Esophagus muscularis mucosa (tissue), 4 donors: ENCODE measurements around the gene IL32. TPM values are rescaled to one million over a fixed set of nuclear protein-coding genes. Genes with fewer than 3 reads are reported as not detected.

Source experiments
- DNase-seq: peaks from one replicate; pipeline ENCODE4 v3.0.0-alpha.2; 2017; ENCODE audit errors: extremely low spot score
- H3K27ac ChIP-seq, 4 donors: fragments of 200-600 bp; sonication (generic); replicated peaks in 1 of 4; 1 replicate in 3 of 4; 2 replicates in 1 of 4; pipeline ENCODE4 v1.5.1; 2016 to 2019; ENCODE audit warnings: mild to moderate bottlenecking in 1 of 4
- H3K27me3 ChIP-seq, 4 donors: fragments of 200-600 bp; sonication (generic); one replicate each; pipeline versions ENCODE4 v1.5.1 to v1.6.0; 2016 to 2019
- H3K36me3 ChIP-seq, 4 donors: fragments of 200-600 bp; sonication (generic); one replicate each; pipeline ENCODE4 v1.5.1; 2016 to 2019
- H3K4me1 ChIP-seq, 4 donors: fragments of 200-600 bp; sonication (generic); one replicate each; pipeline ENCODE4 v1.5.1; 2016 to 2019
- H3K4me3 ChIP-seq, 4 donors: fragments of 200-600 bp; sonication (generic); 1 replicate in 2 of 4; 2 replicates in 2 of 4; pipeline ENCODE4 v1.5.1; 2016 to 2019; ENCODE audit warnings: mild to moderate bottlenecking in 4 of 4, moderate library complexity in 1 of 4
- H3K9me3 ChIP-seq, 4 donors: fragments of 200-600 bp; sonication (generic); 1 replicate in 3 of 4; 2 replicates in 1 of 4; pipeline ENCODE4 v1.5.1; 2016 to 2019
- EP300 ChIP-seq: sonication (generic); formaldehyde crosslinking; IDR thresholded peaks from one replicate; pipeline ENCODE4 v1.6.1; 2017; ENCODE audit warnings: antibody characterized with exemption
- POLR2A ChIP-seq: fragments of 450-650 bp; IDR thresholded peaks from one replicate; pipeline ENCODE4 v1.6.1; 2017; ENCODE audit warnings: antibody characterized with exemption, moderate library complexity, mild to moderate bottlenecking, low read depth
- POLR2AphosphoS5 ChIP-seq, 2 donors: sonication (generic); formaldehyde crosslinking; IDR thresholded peaks; one replicate each; pipeline ENCODE4 v1.6.1; 2017; ENCODE audit warnings: antibody characterized with exemption in 2 of 2
- WGBS: methylation state at CpG from one replicate; pipeline ENCODE4 v1.1.5; 2018; 5-methylcytosine and 5-hydroxymethylcytosine counted together
- intact Hi-C: fragments of 100-400 bp; cut with DNase I; formaldehyde crosslinking; loops from one replicate; pipeline ENCODE4 v1.15.1; 2023
- total RNA-seq, 4 donors: library from RNA; depleted of rRNA; stranded (reverse); fragments of >200 nt; gene quantifications; one replicate each; pipeline versions ENCODE4 v1.1.0 to v1.2.1, GENCODE V29; 2016
- TF ChIP-seq, protein P1 (sequence below), 3 experiments: fragments of 200-600 bp in 2 of 3; fragments of 450-650 bp in 1 of 3; sonication (generic) in 2 of 3; IDR thresholded peaks; one replicate each; pipeline ENCODE4 v1.5.1; 2017 to 2019; ENCODE audit warnings: antibody characterized with exemption in 3 of 3, mild to moderate bottlenecking in 2 of 3, moderate library complexity in 1 of 3

IL32 gene
- total RNA-seq, 4 donors from 2014 or later = 13.7 to 40.8 (median 31.2) TPM

DNA sequence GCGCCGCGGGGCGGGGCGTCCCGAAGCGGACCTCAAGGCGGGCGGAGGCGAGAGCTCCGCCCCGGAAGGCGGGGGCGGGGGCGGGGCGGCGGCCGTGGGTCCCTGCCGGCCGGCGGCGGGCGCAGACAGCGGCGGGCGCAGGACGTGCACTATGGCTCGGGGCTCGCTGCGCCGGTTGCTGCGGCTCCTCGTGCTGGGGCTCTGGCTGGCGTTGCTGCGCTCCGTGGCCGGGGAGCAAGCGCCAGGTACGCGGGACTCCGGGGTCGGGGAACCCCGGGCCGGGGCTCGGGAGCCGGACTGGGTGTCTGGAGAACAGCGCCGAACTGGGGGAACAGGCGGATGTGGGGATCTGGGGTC lies 45.2 kb upstream of the IL32 start, which contains the start of gene TNFRSF12A:
TNFRSF12A (plus strand) TSS at position 122 of the 357 bp plus-strand sequence; CDS start at position 152, 30 bp downstream.
- intact Hi-C loops = no loop called here
- H3K4me1 ChIP-seq = peaks cover 46 to 67% (median 63%) of the 10 kb centered on the region in 4 donors
- H3K36me3 ChIP-seq = peaks cover 0 to 4% (median 0%) of the 10 kb centered on the region in 4 donors
- H3K27ac ChIP-seq = peak within 1 kb of the TSS; percentile 96 to 99 (median 98)
- peak; percentile 93 for DNase-seq
- H3K9me3 ChIP-seq = no peaks in the 10 kb centered on the region
- H3K27me3 ChIP-seq = peaks cover 0 to 30% (median 20%) of the 10 kb centered on the region in 4 donors
- peak within 1 kb of the TSS; percentile 66 to 86 (median 74) for H3K4me3 ChIP-seq
- no CpG with 5 or more reads among the region's 49 CpGs for WGBS
- TF ChIP-seq POLR2AphosphoS5 (IDR thresholded peaks at IDR 0.05) (peak; percentile 67 to 77), POLR2A (peak; percentile 69), EP300 (no peak)
- TF ChIP-seq, protein P1, sequence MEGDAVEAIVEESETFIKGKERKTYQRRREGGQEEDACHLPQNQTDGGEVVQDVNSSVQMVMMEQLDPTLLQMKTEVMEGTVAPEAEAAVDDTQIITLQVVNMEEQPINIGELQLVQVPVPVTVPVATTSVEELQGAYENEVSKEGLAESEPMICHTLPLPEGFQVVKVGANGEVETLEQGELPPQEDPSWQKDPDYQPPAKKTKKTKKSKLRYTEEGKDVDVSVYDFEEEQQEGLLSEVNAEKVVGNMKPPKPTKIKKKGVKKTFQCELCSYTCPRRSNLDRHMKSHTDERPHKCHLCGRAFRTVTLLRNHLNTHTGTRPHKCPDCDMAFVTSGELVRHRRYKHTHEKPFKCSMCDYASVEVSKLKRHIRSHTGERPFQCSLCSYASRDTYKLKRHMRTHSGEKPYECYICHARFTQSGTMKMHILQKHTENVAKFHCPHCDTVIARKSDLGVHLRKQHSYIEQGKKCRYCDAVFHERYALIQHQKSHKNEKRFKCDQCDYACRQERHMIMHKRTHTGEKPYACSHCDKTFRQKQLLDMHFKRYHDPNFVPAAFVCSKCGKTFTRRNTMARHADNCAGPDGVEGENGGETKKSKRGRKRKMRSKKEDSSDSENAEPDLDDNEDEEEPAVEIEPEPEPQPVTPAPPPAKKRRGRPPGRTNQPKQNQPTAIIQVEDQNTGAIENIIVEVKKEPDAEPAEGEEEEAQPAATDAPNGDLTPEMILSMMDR (IDR thresholded peaks at IDR 0.05) = peak in 1 of 3 experiments; percentile 12

DNA sequence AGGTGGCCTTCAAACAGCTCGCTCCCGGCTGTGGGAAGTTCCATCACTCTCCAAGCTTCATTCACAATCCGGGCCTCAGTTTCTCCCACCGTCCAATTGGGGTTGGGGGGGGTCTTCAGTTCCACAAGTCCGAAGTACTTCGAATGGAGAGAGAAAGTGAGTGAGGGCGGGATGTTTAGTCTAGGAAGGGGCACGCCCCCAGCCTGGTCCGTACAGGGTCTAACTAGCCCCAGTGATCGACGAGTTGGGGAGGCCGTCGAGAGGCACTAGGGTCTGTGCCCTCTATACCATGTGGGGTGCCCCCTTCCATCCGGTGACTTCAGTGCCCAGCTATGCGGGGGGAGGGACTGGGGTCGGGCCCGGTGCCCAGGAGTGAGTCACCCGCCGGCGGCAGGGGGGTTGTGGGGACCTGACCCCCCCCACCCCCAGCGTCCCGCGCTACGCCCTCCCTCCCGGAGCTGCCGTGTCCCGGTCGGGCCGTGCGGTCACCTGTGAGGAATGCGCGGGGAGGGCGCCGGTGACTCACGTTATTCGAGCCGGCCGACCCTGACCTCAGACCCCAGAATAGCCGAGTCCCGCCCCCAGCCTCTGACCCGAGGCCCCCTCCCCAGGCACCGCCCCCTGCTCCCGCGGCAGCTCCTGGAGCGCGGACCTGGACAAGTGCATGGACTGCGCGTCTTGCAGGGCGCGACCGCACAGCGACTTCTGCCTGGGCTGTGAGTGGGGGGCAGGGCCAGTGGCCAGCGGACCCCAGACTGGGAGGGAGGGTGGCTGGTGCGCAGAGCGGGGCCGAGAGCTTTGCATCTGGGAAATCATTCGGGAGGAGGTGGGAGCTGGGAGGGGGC lies 44.6 kb upstream of the IL32 start:
- intact Hi-C loops = no loop called here
- peaks cover 0 to 28% (median 20%) of the 10 kb centered on the region in 4 donors for H3K27me3 ChIP-seq
- TF ChIP-seq EP300 (no peak), POLR2AphosphoS5 (IDR thresholded peaks at IDR 0.05) (peak; percentile 78 to 87)
- H3K9me3 ChIP-seq = no peaks in the 10 kb centered on the region
- peaks cover 46 to 73% (median 66%) of the 10 kb centered on the region in 4 donors for H3K4me1 ChIP-seq
- H3K27ac ChIP-seq = peak overlapping the region; percentile 96 to 99 (median 98)
- DNase-seq = peak; percentile 94
- peaks cover 0 to 7% (median 3%) of the 10 kb centered on the region in 4 donors for H3K36me3 ChIP-seq
- 0% methylated on average over 16 of the region's 57 CpGs for WGBS
- peak overlapping the region; percentile 66 to 86 (median 74) for H3K4me3 ChIP-seq

DNA sequence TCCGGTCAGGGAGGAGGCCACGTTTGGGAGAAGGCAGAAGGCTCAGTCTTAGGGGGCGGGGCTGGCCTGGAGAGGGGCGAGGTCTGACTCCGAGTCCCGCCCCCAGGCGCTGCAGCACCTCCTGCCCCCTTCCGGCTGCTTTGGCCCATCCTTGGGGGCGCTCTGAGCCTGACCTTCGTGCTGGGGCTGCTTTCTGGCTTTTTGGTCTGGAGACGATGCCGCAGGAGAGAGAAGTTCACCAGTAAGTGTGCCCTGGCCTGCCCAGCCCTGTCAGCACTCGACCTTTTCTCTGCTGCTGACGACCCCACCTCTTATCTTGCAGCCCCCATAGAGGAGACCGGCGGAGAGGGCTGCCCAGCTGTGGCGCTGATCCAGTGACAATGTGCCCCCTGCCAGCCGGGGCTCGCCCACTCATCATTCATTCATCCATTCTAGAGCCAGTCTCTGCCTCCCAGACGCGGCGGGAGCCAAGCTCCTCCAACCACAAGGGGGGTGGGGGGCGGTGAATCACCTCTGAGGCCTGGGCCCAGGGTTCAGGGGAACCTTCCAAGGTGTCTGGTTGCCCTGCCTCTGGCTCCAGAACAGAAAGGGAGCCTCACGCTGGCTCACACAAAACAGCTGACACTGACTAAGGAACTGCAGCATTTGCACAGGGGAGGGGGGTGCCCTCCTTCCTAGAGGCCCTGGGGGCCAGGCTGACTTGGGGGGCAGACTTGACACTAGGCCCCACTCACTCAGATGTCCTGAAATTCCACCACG lies 43.8 kb upstream of the IL32 start:
- no peak for DNase-seq
- H3K4me1 ChIP-seq = peaks cover 46 to 77% (median 66%) of the 10 kb centered on the region in 4 donors

DNA sequence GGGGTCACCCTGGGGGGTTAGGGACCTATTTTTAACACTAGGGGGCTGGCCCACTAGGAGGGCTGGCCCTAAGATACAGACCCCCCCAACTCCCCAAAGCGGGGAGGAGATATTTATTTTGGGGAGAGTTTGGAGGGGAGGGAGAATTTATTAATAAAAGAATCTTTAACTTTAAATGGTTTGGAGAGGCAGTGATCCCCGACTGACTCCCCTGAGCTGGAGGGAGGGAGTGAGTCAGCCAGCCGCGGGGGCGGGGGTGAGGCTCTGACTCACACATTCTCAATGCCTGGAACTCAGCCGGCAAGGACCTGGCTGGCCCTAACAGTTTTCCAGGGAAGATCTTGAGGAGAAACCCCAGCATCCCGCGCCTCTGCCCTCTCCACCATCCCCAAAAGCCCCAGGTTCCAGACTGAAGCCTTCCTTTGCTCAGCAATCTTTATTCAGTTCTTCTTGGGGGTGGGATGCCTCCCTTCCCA lies 43.2 kb upstream of the IL32 start:
- TF ChIP-seq POLR2A (no peak), EP300 (no peak), POLR2AphosphoS5 (IDR thresholded peaks at IDR 0.05) (peak; percentile 79 to 90)
- TF ChIP-seq, protein P1 (IDR thresholded peaks at IDR 0.05) = no peak
- intact Hi-C loops = no loop called here
- Histone ChIP-seq H3K9me3 (no peaks in the 10 kb centered on the region), H3K4me3 (peak overlapping the region; percentile 66 to 86 (median 74)), H3K4me1 (peaks cover 46 to 77% (median 66%) of the 10 kb centered on the region in 4 donors), H3K27me3 (peaks cover 0 to 22% (median 17%) of the 10 kb centered on the region in 4 donors), H3K27ac (peak overlapping the region; percentile 96 to 99 (median 98)), H3K36me3 (peaks cover 9 to 21% (median 18%) of the 10 kb centered on the region in 4 donors)
- 4% methylated on average over 8 of the region's 8 CpGs for WGBS
- peak; percentile 97 for DNase-seq

More for the DNA sequence above, 43.8 kb upstream of the IL32 start:
- TF ChIP-seq, protein P1 (IDR thresholded peaks at IDR 0.05) = peak in 2 of 3 experiments; percentile 37 to 39
- TF ChIP-seq POLR2AphosphoS5 (IDR thresholded peaks at IDR 0.05) = no peak
- Histone ChIP-seq H3K4me3 (peak overlapping the region; percentile 66 to 86 (median 74)), H3K27ac (peak overlapping the region; percentile 96 to 99 (median 98)), H3K9me3 (no peaks in the 10 kb centered on the region), H3K36me3 (peaks cover 3 to 15% (median 11%) of the 10 kb centered on the region in 4 donors), H3K27me3 (peaks cover 0 to 28% (median 20%) of the 10 kb centered on the region in 4 donors)
- 7% methylated on average over 6 of the region's 25 CpGs for WGBS
- intact Hi-C loops = no loop called here
